Mucosa of gallbladder (tissue), 1 donor: ENCODE data around the gene MYO3B. TPM values are rescaled to one million over a fixed set of nuclear protein-coding genes. Genes with fewer than 3 reads are reported as not detected.
"Not testable (repeated sequence)": the region's sequence is repeated elsewhere in the genome, so short reads cannot be mapped to it uniquely, and the experiment has no call there.

Source experiments
- DNase-seq: peaks from one replicate; pipeline ENCODE4 v3.0.0-alpha.2; 2020; ENCODE audit warnings: low spot score
- total RNA-seq: library from RNA; stranded (reverse); gene quantifications from one replicate; pipeline ENCODE4 v1.2.1, GENCODE V29; 2021
- donor health status: DM: no; HTN: no; CAD: no.

MYO3B gene
- total RNA-seq, 1 donor from 2014 or later, result 0.23 TPM

GRCh38 chr2:170503971-170504809, 326.2 kb downstream of the MYO3B start:
- DNase-seq, result no peak

GRCh38 chr2:170504810-170505145, 326.8 kb downstream of the MYO3B start:
- DNase-seq, result no peak

GRCh38 chr2:170505631-170506275, 327.8 kb downstream of the MYO3B start:
- peak; percentile 48 for DNase-seq

- no peak for DNase-seq
Observed at GRCh38 chr2:170509452-170510193, 331.7 kb downstream of the MYO3B start.

- no peak for DNase-seq
Observed at GRCh38 chr2:170512266-170512665, 334.3 kb downstream of the MYO3B start.

GRCh38 chr2:170514140-170514539, 336.2 kb downstream of the MYO3B start:
- no peak for DNase-seq

GRCh38 chr2:170517538-170517937, 339.6 kb downstream of the MYO3B start:
- no peak for DNase-seq

GRCh38 chr2:170518911-170519310, 341.0 kb downstream of the MYO3B start:
- no peak for DNase-seq

- DNase-seq, result no peak
Observed at GRCh38 chr2:170521299-170521698, 343.4 kb downstream of the MYO3B start.

- no peak for DNase-seq
Observed at GRCh38 chr2:170523506-170523905, 345.6 kb downstream of the MYO3B start.

GRCh38 chr2:170524828-170525565, 347.1 kb downstream of the MYO3B start:
- DNase-seq, result no peak

- peak; percentile 87 for DNase-seq
Observed at GRCh38 chr2:170525566-170525900, 347.6 kb downstream of the MYO3B start.

GRCh38 chr2:170530284-170530745, 352.4 kb downstream of the MYO3B start:
- peak; percentile 91 for DNase-seq

- no peak for DNase-seq
Observed at GRCh38 chr2:170530803-170531564, 353.0 kb downstream of the MYO3B start.

GRCh38 chr2:170531876-170532275, 353.9 kb downstream of the MYO3B start:
- no peak for DNase-seq

GRCh38 chr2:170533156-170533555, 355.2 kb downstream of the MYO3B start:
- DNase-seq, result no peak

GRCh38 chr2:170535552-170535951, 357.6 kb downstream of the MYO3B start:
- DNase-seq, result no peak

- no peak for DNase-seq
Observed at GRCh38 chr2:170544817-170545216, 366.9 kb downstream of the MYO3B start.

- DNase-seq, result no peak
Observed at GRCh38 chr2:170548304-170548703, 370.4 kb downstream of the MYO3B start.

- no peak for DNase-seq
Observed at GRCh38 chr2:170550501-170550900, 372.6 kb downstream of the MYO3B start.

GRCh38 chr2:170551899-170552298, 374.0 kb downstream of the MYO3B start:
- DNase-seq, result not testable (repeated sequence)
